AG09309 (cell line): Measurements from ENCODE around the gene DNASE2.

ENCODE experiments used
- DNase-seq: peaks from one replicate; pipeline ENCODE4 v3.0.0-alpha.2; 2010; ENCODE audit warnings: low read depth
- H3K4me3 ChIP-seq: 2 replicates; pipeline ENCODE4 v1.5.1; 2011; ENCODE audit warnings: mild to moderate bottlenecking, low read depth, low read length, moderate library complexity; ENCODE audit not compliant: control insufficient read depth
- CTCF ChIP-seq: IDR thresholded peaks from 2 replicates; pipeline ENCODE4 v1.5.1; 2011; ENCODE audit warnings: mild to moderate bottlenecking, low read depth, low read length, inconsistent platforms; ENCODE audit not compliant: insufficient read depth, control insufficient read depth; ENCODE audit errors: missing control alignments

Gene DNASE2

GRCh38 chr19:12837225-12837624, 44.0 kb downstream of the DNASE2 start:
- no peak for TF ChIP-seq CTCF
- DNase-seq, result no peak
- no peak overlapping the region for H3K4me3 ChIP-seq

- no peak for TF ChIP-seq CTCF
- H3K4me3 ChIP-seq, result no peak overlapping the region
- no peak for DNase-seq
Observed at GRCh38 chr19:12836529-12836863, 44.8 kb downstream of the DNASE2 start.

- TF ChIP-seq CTCF, result no peak
- no peak overlapping the region for H3K4me3 ChIP-seq
- DNase-seq, result no peak
Observed at GRCh38 chr19:12834976-12835757, 46.1 kb downstream of the DNASE2 start.

GRCh38 chr19:12834566-12834943, 46.7 kb downstream of the DNASE2 start, which contains the start of gene RTBDN:
RTBDN (minus strand) TSS chr19:12834579; CDS start chr19:12829979, 4,600 bp downstream.
- no peak for TF ChIP-seq CTCF
- peak within 1 kb of the TSS; percentile 34 for H3K4me3 ChIP-seq
- DNase-seq, result no peak

- no peak for DNase-seq
- no peak for TF ChIP-seq CTCF
- peak overlapping the region; percentile 34 for H3K4me3 ChIP-seq
Observed at GRCh38 chr19:12833738-12834565, 47.3 kb downstream of the DNASE2 start.

- H3K4me3 ChIP-seq, result no peak overlapping the region
- no peak for TF ChIP-seq CTCF
- no peak for DNase-seq
Observed at GRCh38 chr19:12833418-12833737, 47.9 kb downstream of the DNASE2 start.
